ENCODE data around the gene HCFC1R1. TPM values are rescaled to one million over a fixed set of nuclear protein-coding genes. Genes with fewer than 3 reads are reported as not detected.

HCFC1R1 gene
- total and polyA plus RNA-seq, 2 of the 8 experiments (the other 6 are each of a cell fraction or from before 2014, with no cell fraction given): 72.7 to 138 TPM

- no peak overlapping the region for H2AK5ac ChIP-seq (ENCODE audit: low read depth, low read length)
- FAIRE-seq: no peak
- WGBS, 2 experiments (ENCODE audit: extremely low coverage in 1 of 2, insufficient coverage in 1 of 2, insufficient read length in 1 of 2, insufficient replicate concordance in 2 of 2, low coverage in 1 of 2, low lambda C conversion rate in 2 of 2, missing lambda C conversion rate in 1 of 2): 94% methylated on average over 6 of the region's 6 CpGs; no CpG with 5 or more reads in 1 of the 2 experiments
- H3K4me3 ChIP-seq (ENCODE audit: extremely low read depth in 1 of 4, insufficient read depth in 2 of 4, low read depth in 3 of 4, low read length in 4 of 4): 0 out of 8 replicates have a peak overlapping the region, but pooled peaks of 1 of the 4 experiments have one; percentile 5
- H3K9ac ChIP-seq (replicated peaks in 1 of 4; ENCODE audit: extremely low read depth in 1 of 4, low read depth in 3 of 4, low read length in 3 of 4): no peak overlapping the region
- H3K4me1 ChIP-seq (replicated peaks in 1 of 4; ENCODE audit: control insufficient read depth in 3 of 4, insufficient read depth in 4 of 4, low read length in 3 of 4): peaks cover 12 to 47% (median 41%) of the 10 kb centered on the region in 4 experiments
- ChIA-PET CTCF (ENCODE audit: partially characterized antibody) (interaction anchor here (0.8 to 11.3 kb wide), 7 partner anchors 10 to 45 kb away, joined by 3 to 213 read pairs (median 4); no protein-coding TSS in a partner anchor), POLR2A (ENCODE audit: partially characterized antibody) (interaction anchor here (0.8 to 35.7 kb wide), 13 partner anchors 2 to 84 kb away, joined by 3 to 1808 read pairs (median 4); partner anchors contain the start of genes BICDL2, CLDN6, CLDN9 and HCFC1R1)
- no peak overlapping the region for H2BK12ac ChIP-seq (ENCODE audit: low read depth, low read length)
- H4K5ac ChIP-seq (ENCODE audit: insufficient read length, low read depth, low read length): no peak overlapping the region
- H3K79me1 ChIP-seq (ENCODE audit: low read depth, low read length): peaks cover 11% of the 10 kb centered on the region; the same call in 1 of the 2 replicates
- H3K36me3 ChIP-seq (ENCODE audit: control insufficient read depth in 2 of 4, insufficient read depth in 4 of 4, low read length in 3 of 4): peaks cover 6 to 20% (median 12%) of the 10 kb centered on the region in 4 experiments; a peak in 7 of 8 replicates
- H3K27ac ChIP-seq (ENCODE audit: low read depth, low read length): no peak overlapping the region
- no peak overlapping the region for H4K8ac ChIP-seq (ENCODE audit: extremely low read depth, insufficient read depth, low read length)
- no peak overlapping the region for H2BK5ac ChIP-seq (ENCODE audit: low read depth, low read length)
- no peak overlapping the region for H2AFZ ChIP-seq (ENCODE audit: low read length)
- no peaks in the 10 kb centered on the region for H3K9me3 ChIP-seq (ENCODE audit: insufficient read depth in 2 of 2, low read depth in 1 of 2, low read length in 1 of 2)
- peaks cover 22% of the 10 kb centered on the region for H3K23me2 ChIP-seq (ENCODE audit: low read depth, low read length)
- H2BK20ac ChIP-seq (ENCODE audit: low read length): no peak overlapping the region
- H2BK15ac ChIP-seq (ENCODE audit: low read length): 0 out of 2 replicates have a peak overlapping the region, but pooled peaks have one; percentile 61
- H4K91ac ChIP-seq (replicated peaks; ENCODE audit: insufficient read length, low read length): no peak overlapping the region
- peaks cover 16 to 32% of the 10 kb centered on the region in 2 experiments for H4K20me1 ChIP-seq (replicated peaks in 1 of 2; ENCODE audit: control insufficient read depth in 1 of 2, insufficient read depth in 2 of 2, low read length in 2 of 2)
- no peak overlapping the region for H3K18ac ChIP-seq (ENCODE audit: extremely low read depth, low read length)
- H3K79me2 ChIP-seq (ENCODE audit: control insufficient read depth in 1 of 2, insufficient read depth in 2 of 2, low read length in 2 of 2): peaks cover 11 to 28% of the 10 kb centered on the region in 2 experiments
- H3K56ac ChIP-seq (replicated peaks; ENCODE audit: insufficient read length, low read depth, low read length): no peak overlapping the region
- H2BK120ac ChIP-seq (replicated peaks; ENCODE audit: low read depth, low read length): no peak overlapping the region
- peak overlapping the region in 1 of 2 experiments; percentile 80; a peak in 1 of 4 replicates for H3K4me2 ChIP-seq (ENCODE audit: insufficient read depth in 1 of 2, low read depth in 2 of 2, low read length in 2 of 2)
- 0 out of 2 replicates have a peak, but pooled peaks have one; percentile 30 for TF ChIP-seq POLR2AphosphoS5 (IDR thresholded peaks at IDR 0.05; ENCODE audit: low read depth, low read length)
- TF ChIP-seq SRF (IDR thresholded peaks at IDR 0.05; ENCODE audit: low read depth, low read length): no peak
- peak in 1 of 2 experiments; percentile 44; a peak in 1 of 3 replicates for TF ChIP-seq POLR2A (IDR thresholded peaks at IDR 0.05; ENCODE audit: control extremely low read depth in 1 of 2, low read depth in 2 of 2, low read length in 2 of 2)
- no peaks in the 10 kb centered on the region; a peak in 1 of 7 replicates for H3K27me3 ChIP-seq (replicated peaks in 1 of 4; ENCODE audit: control insufficient read depth in 3 of 4, extremely low read depth in 1 of 4, insufficient read depth in 3 of 4, low read length in 3 of 4)
- no peak for DNase-seq (ENCODE audit: low read depth in 1 of 2, low spot score in 2 of 2)
- no peak overlapping the region for H3K14ac ChIP-seq (ENCODE audit: insufficient read length)
- H3K23ac ChIP-seq (ENCODE audit: insufficient read length): no peak overlapping the region
- H3K4ac ChIP-seq (replicated peaks; ENCODE audit: insufficient read length, low read depth, low read length): no peak overlapping the region
These were observed 8.8 kb downstream of the HCFC1R1 start for GRCh38 chr16:3014971-3015370.

Data from H1 (cell line).